Measurements from ENCODE around the gene ZNF423. TPM values are rescaled to one million over a fixed set of nuclear protein-coding genes. Genes with fewer than 3 reads are reported as not detected.

The ZNF423 gene
- total RNA-seq, 1 experiment from 2014 or later, result not detected

GRCh38 chr16:49778202-49778930 is 77.5 kb downstream of the ZNF423 start:
- intact Hi-C loops (cut with micrococcal nuclease; ENCODE audit: unreplicated experiment), result no loop called here
- Mint-ChIP-seq H3K9me3 (ENCODE audit: low read depth, unreplicated experiment) (no peaks in the 10 kb centered on the region), H3K4me3 (ENCODE audit: low read depth, unreplicated experiment) (no peak overlapping the region), H3K36me3 (ENCODE audit: insufficient read depth, unreplicated experiment) (no peaks in the 10 kb centered on the region), H3K4me1 (ENCODE audit: low read depth, unreplicated experiment) (no peaks in the 10 kb centered on the region), H3K27me3 (ENCODE audit: unreplicated experiment) (peaks cover 76% of the 10 kb centered on the region), H3K27ac (ENCODE audit: unreplicated experiment) (no peak overlapping the region)
- CTCF ChIA-PET, result no interaction called here
- no TSS peak for BruUV-seq (replicated peaks)
- no peak for TF ChIP-seq CTCF (IDR thresholded peaks at IDR 0.05; ENCODE audit: unreplicated experiment)
- no peak for DNase-seq

GRCh38 chr16:49776734-49777133 is 79.2 kb downstream of the ZNF423 start:
- Mint-ChIP-seq H3K27ac (ENCODE audit: unreplicated experiment) (no peak overlapping the region), H3K4me1 (ENCODE audit: low read depth, unreplicated experiment) (no peaks in the 10 kb centered on the region), H3K4me3 (ENCODE audit: low read depth, unreplicated experiment) (no peak overlapping the region), H3K27me3 (ENCODE audit: unreplicated experiment) (peaks cover 76% of the 10 kb centered on the region), H3K36me3 (ENCODE audit: insufficient read depth, unreplicated experiment) (no peaks in the 10 kb centered on the region), H3K9me3 (ENCODE audit: low read depth, unreplicated experiment) (no peaks in the 10 kb centered on the region)
- CTCF ChIA-PET, result interaction anchor here (0.6 kb wide), 1 partner anchor 79 kb away, joined by 4 read pairs; the partner anchor contains the start of gene ZNF423
- intact Hi-C loops (cut with micrococcal nuclease; ENCODE audit: unreplicated experiment), result no loop called here
- no TSS peak for BruUV-seq (replicated peaks)
- DNase-seq, result no peak
- TF ChIP-seq CTCF (IDR thresholded peaks at IDR 0.05; ENCODE audit: unreplicated experiment), result no peak

- Mint-ChIP-seq H3K4me3 (ENCODE audit: low read depth, unreplicated experiment) (no peak overlapping the region), H3K4me1 (ENCODE audit: low read depth, unreplicated experiment) (no peaks in the 10 kb centered on the region), H3K9me3 (ENCODE audit: low read depth, unreplicated experiment) (peaks cover 2% of the 10 kb centered on the region), H3K27me3 (ENCODE audit: unreplicated experiment) (peaks cover 76% of the 10 kb centered on the region), H3K27ac (ENCODE audit: unreplicated experiment) (no peak overlapping the region), H3K36me3 (ENCODE audit: insufficient read depth, unreplicated experiment) (no peaks in the 10 kb centered on the region)
- CTCF ChIA-PET, result interaction anchor here (0.6 kb wide), 1 partner anchor 80 kb away, joined by 4 read pairs; the partner anchor contains the start of gene ZNF423
- BruUV-seq (replicated peaks), result no TSS peak
- intact Hi-C loops (cut with micrococcal nuclease; ENCODE audit: unreplicated experiment), result no loop called here
- TF ChIP-seq CTCF (IDR thresholded peaks at IDR 0.05; ENCODE audit: unreplicated experiment), result no peak
- DNase-seq, result no peak
Observed at GRCh38 chr16:49776085-49776595, 79.8 kb downstream of the ZNF423 start.

GRCh38 chr16:49775581-49775980 is 80.3 kb downstream of the ZNF423 start:
- DNase-seq, result no peak
- Mint-ChIP-seq H3K27ac (ENCODE audit: unreplicated experiment) (no peak overlapping the region), H3K27me3 (ENCODE audit: unreplicated experiment) (peaks cover 76% of the 10 kb centered on the region), H3K4me3 (ENCODE audit: low read depth, unreplicated experiment) (no peak overlapping the region), H3K9me3 (ENCODE audit: low read depth, unreplicated experiment) (peaks cover 2% of the 10 kb centered on the region), H3K36me3 (ENCODE audit: insufficient read depth, unreplicated experiment) (no peaks in the 10 kb centered on the region), H3K4me1 (ENCODE audit: low read depth, unreplicated experiment) (no peaks in the 10 kb centered on the region)
- TF ChIP-seq CTCF (IDR thresholded peaks at IDR 0.05; ENCODE audit: unreplicated experiment), result no peak
- CTCF ChIA-PET, result no interaction called here
- intact Hi-C loops (cut with micrococcal nuclease; ENCODE audit: unreplicated experiment), result no loop called here
- no TSS peak for BruUV-seq (replicated peaks)

Measured in Calu3 (cell line).